CD4-positive, alpha-beta T cell (primary cell): ENCODE data around the gene PIP5K1B. TPM values are rescaled to one million over a fixed set of nuclear protein-coding genes. Genes with fewer than 3 reads are reported as not detected.
A peak's percentile ranks its signal among the peaks of the same experiment; 100 is the strongest.

ENCODE experiments used
- ATAC-seq: fragments of 200-7000 bp; cut with Tn5 transposase; one replicate; pipeline ENCODE4 v1.10.0; 2022; ENCODE audit warnings: mild to moderate bottlenecking; ENCODE audit not compliant: poor library complexity
- CTCF ChIA-PET: fragments of 350-600 bp; sonication (Branson Sonifier 250); formaldehyde crosslinking; loops from one replicate; lab custom pipeline; 2021; ENCODE audit warnings: antibody characterized with exemption, inconsistent platforms; lab: Charles Lee
- POLR2A ChIA-PET: fragments of 350-600 bp; sonication (Branson Sonifier 250); formaldehyde crosslinking; loops from one replicate; lab custom pipeline; 2021; ENCODE audit warnings: antibody characterized with exemption, inconsistent platforms; lab: Charles Lee
- DNase-seq, 14 experiments: peaks; one replicate each; pipeline ENCODE4 v3.0.0-alpha.2; 2013 to 2020; ENCODE audit warnings: mixed read lengths in 2 of 14
- H3K27ac ChIP-seq, 2 donors: one replicate each; pipeline versions ENCODE4 v1.5.1 to v1.7.0; 2013; ENCODE audit warnings: low read length in 2 of 2, low read depth in 1 of 2, mild to moderate bottlenecking in 1 of 2
- H3K27me3 ChIP-seq, 2 experiments: 1 replicate in 1 of 2; 2 replicates in 1 of 2; pipeline versions ENCODE4 v1.6.1 to v1.7.0; 2013; ENCODE audit warnings: low read length in 2 of 2, control low read depth in 1 of 2, mild to moderate bottlenecking in 1 of 2, moderate library complexity in 1 of 2; ENCODE audit not compliant: insufficient read depth in 2 of 2, control insufficient read depth in 1 of 2
- H3K36me3 ChIP-seq: one replicate; pipeline ENCODE4 v1.6.1; 2013; ENCODE audit warnings: low read length, control low read depth; ENCODE audit not compliant: insufficient read depth
- H3K4me1 ChIP-seq: one replicate; pipeline ENCODE4 v1.6.1; 2013; ENCODE audit warnings: low read length, control low read depth; ENCODE audit not compliant: insufficient read depth
- H3K4me3 ChIP-seq: one replicate; pipeline ENCODE4 v1.5.1; 2013; ENCODE audit warnings: mild to moderate bottlenecking, low read length, moderate library complexity
- H3K9me3 ChIP-seq, 2 experiments: 1 replicate in 1 of 2; 2 replicates in 1 of 2; pipeline versions ENCODE4 v1.6.1 to v1.7.0; 2013; ENCODE audit warnings: low read length in 2 of 2, mild to moderate bottlenecking in 2 of 2, control low read depth in 1 of 2, moderate library complexity in 1 of 2; ENCODE audit not compliant: control insufficient read depth in 1 of 2, insufficient read depth in 1 of 2
- H3K27ac Mint-ChIP-seq: one replicate; pipeline ENCODE4 v1.8.0; 2020; ENCODE audit warnings: mixed read lengths
- H3K27me3 Mint-ChIP-seq: one replicate; pipeline ENCODE4 v1.8.0; 2021; ENCODE audit warnings: mixed read lengths
- H3K36me3 Mint-ChIP-seq: one replicate; pipeline ENCODE4 v1.8.0; 2021; ENCODE audit warnings: low read depth, mixed read lengths
- H3K4me1 Mint-ChIP-seq: one replicate; pipeline ENCODE4 v1.8.0; 2021; ENCODE audit warnings: low read depth, mixed read lengths
- H3K4me3 Mint-ChIP-seq: one replicate; pipeline ENCODE4 v1.8.0; 2020; ENCODE audit warnings: mild to moderate bottlenecking, mixed read lengths
- H3K9me3 Mint-ChIP-seq: one replicate; pipeline ENCODE4 v1.8.0; 2020; ENCODE audit warnings: mixed read lengths
- CTCF ChIP-seq: fragments of 200-600 bp; IDR thresholded peaks from one replicate; pipeline ENCODE4 v1.8.0; 2022; ENCODE audit warnings: antibody characterized with exemption, mild to moderate bottlenecking
- intact Hi-C, 2 experiments: fragments of 100-400 bp; cut with DNase I in 1 of 2; cut with micrococcal nuclease in 1 of 2; formaldehyde crosslinking; loops; one replicate each; pipeline versions ENCODE4 v1.15.1 to v1.9.0; 2023 to 2025; cut with DNase I, micrococcal nuclease
- total RNA-seq, 174 experiments: library from RNA in 2 of 174; stranded (reverse) in 2 of 174; gene quantifications; one replicate each; pipeline ENCODE4 v1.2.3 and lab custom pipeline; 2021 to 2026

PIP5K1B gene
- total RNA-seq, 2 experiments from 2014 or later, result not detected

- Mint-ChIP-seq H3K4me3 (no peak overlapping the region), H3K36me3 (no peaks in the 10 kb centered on the region), H3K4me1 (no peaks in the 10 kb centered on the region), H3K9me3 (no peaks in the 10 kb centered on the region), H3K27ac (no peak overlapping the region), H3K27me3 (peaks cover 5% of the 10 kb centered on the region)
- ChIA-PET CTCF (interaction anchor here (0.8 kb wide), 1 partner anchor 220 kb away, joined by 3 read pairs; no protein-coding TSS in a partner anchor), POLR2A (interaction anchor here (0.6 to 1.7 kb wide), 13 partner anchors 9 to 342 kb away, joined by 3 to 6 read pairs (median 3); partner anchors contain the start of gene FXN)
- peak; percentile 64 for TF ChIP-seq CTCF
- Histone ChIP-seq H3K36me3 (no peaks in the 10 kb centered on the region), H3K4me3 (peak overlapping the region; percentile 85), H3K27ac (peak overlapping the region; percentile 90 to 95), H3K27me3 (no peaks in the 10 kb centered on the region), H3K9me3 (no peaks in the 10 kb centered on the region), H3K4me1 (peaks cover 23% of the 10 kb centered on the region)
- ATAC-seq (peak; percentile 89), DNase-seq (peak; percentile 89 to 98 (median 93))
- intact Hi-C loops, result loop anchor here (5.0 to 10.0 kb wide), 5 partner anchors 118 to 1485 kb away; partner anchors contain the start of gene FXN (in 1 of the 2)
Observed at GRCh38 chr9:68779558-68780379, 74.7 kb downstream of the PIP5K1B start.

- no peak for TF ChIP-seq CTCF
- Mint-ChIP-seq H3K4me3 (no peak overlapping the region), H3K27ac (no peak overlapping the region), H3K36me3 (no peaks in the 10 kb centered on the region), H3K9me3 (no peaks in the 10 kb centered on the region), H3K27me3 (peaks cover 5% of the 10 kb centered on the region), H3K4me1 (no peaks in the 10 kb centered on the region)
- peak overlapping the region; percentile 90 to 95 for H3K27ac ChIP-seq
- H3K4me1 ChIP-seq, result peaks cover 23% of the 10 kb centered on the region
- ChIA-PET CTCF (no interaction called here), POLR2A (interaction anchor here (1.0 to 1.7 kb wide), 7 partner anchors 78 to 342 kb away, joined by 3 to 5 read pairs (median 3); partner anchors contain the start of gene FXN)
- DNase-seq, result no peak
- ATAC-seq, result no peak
- H3K27me3 ChIP-seq, result no peaks in the 10 kb centered on the region
- intact Hi-C loops, result loop anchor here (5.0 to 10.0 kb wide), 4 partner anchors 117 to 1484 kb away; no protein-coding TSS in a partner anchor
- H3K9me3 ChIP-seq, result no peaks in the 10 kb centered on the region
- no peaks in the 10 kb centered on the region for H3K36me3 ChIP-seq
- H3K4me3 ChIP-seq, result peak overlapping the region; percentile 85
Observed at GRCh38 chr9:68780380-68780712, 75.3 kb downstream of the PIP5K1B start.

- no peaks in the 10 kb centered on the region for H3K4me1 Mint-ChIP-seq
- ChIA-PET CTCF (interaction anchor here (1.2 kb wide), 1 partner anchor 9 kb away, joined by 3 read pairs; no protein-coding TSS in a partner anchor), POLR2A (interaction anchor here (1.2 to 1.7 kb wide), 2 partner anchors 160 to 248 kb away, joined by 3 to 5 read pairs; no protein-coding TSS in a partner anchor)
- Histone ChIP-seq H3K4me3 (peak overlapping the region; percentile 85), H3K27ac (no peak overlapping the region), H3K27me3 (no peaks in the 10 kb centered on the region), H3K36me3 (no peaks in the 10 kb centered on the region), H3K9me3 (no peaks in the 10 kb centered on the region), H3K4me1 (peaks cover 23% of the 10 kb centered on the region)
- DNase-seq, result peak in 5 of 14 experiments; percentile 1 to 32 (median 5)
- H3K36me3 Mint-ChIP-seq, result no peaks in the 10 kb centered on the region
- no peak for TF ChIP-seq CTCF
- H3K27me3 Mint-ChIP-seq, result peaks cover 5% of the 10 kb centered on the region
- intact Hi-C loops, result loop anchor here (5.0 to 10.0 kb wide), 4 partner anchors 117 to 1484 kb away; no protein-coding TSS in a partner anchor
- no peak overlapping the region for H3K27ac Mint-ChIP-seq
- ATAC-seq, result no peak
- no peaks in the 10 kb centered on the region for H3K9me3 Mint-ChIP-seq
- H3K4me3 Mint-ChIP-seq, result no peak overlapping the region
Observed at GRCh38 chr9:68780720-68781119, 75.7 kb downstream of the PIP5K1B start.
